NK-92 (cell line): ENCODE measurements around the gene PALM3.
A peak's percentile ranks its signal among the peaks of the same experiment; 100 is the strongest.

Experiments used
- DNase-seq: peaks from one replicate; lab custom pipeline; 2025; ENCODE audit not compliant: unreplicated experiment; lab: John Stamatoyannopoulos, UW

PALM3 gene

GRCh38 chr19:14089662-14090508, 28.0 kb upstream of the PALM3 start:
- no peak for DNase-seq

- DNase-seq: no peak
Measured at GRCh38 chr19:14089412-14089661, 27.5 kb upstream of the PALM3 start.

- no peak for DNase-seq
Measured at GRCh38 chr19:14088634-14089411, 26.9 kb upstream of the PALM3 start.

GRCh38 chr19:14086098-14086497, 24.2 kb upstream of the PALM3 start:
- DNase-seq: no peak

- no peak for DNase-seq
Measured at GRCh38 chr19:14085309-14085995, 23.6 kb upstream of the PALM3 start, which contains the start of gene C19orf67. C19orf67 (minus strand) TSS chr19:14085783; CDS start chr19:14085627, 156 bp downstream.

- DNase-seq: no peak
Measured at GRCh38 chr19:14082675-14082960, 20.7 kb upstream of the PALM3 start.

GRCh38 chr19:14081797-14082674, 20.2 kb upstream of the PALM3 start:
- no peak for DNase-seq

GRCh38 chr19:14080887-14081796, 19.3 kb upstream of the PALM3 start:
- peak; percentile 95 for DNase-seq

- DNase-seq: no peak
Measured at GRCh38 chr19:14078411-14078810, 16.5 kb upstream of the PALM3 start.

GRCh38 chr19:14073925-14074838, 12.3 kb upstream of the PALM3 start:
- DNase-seq: no peak

GRCh38 chr19:14073261-14073924, 11.5 kb upstream of the PALM3 start:
- no peak for DNase-seq

- no peak for DNase-seq
Measured at GRCh38 chr19:14072535-14073260, 10.8 kb upstream of the PALM3 start, which contains the start of gene MISP3. MISP3 (plus strand) TSS chr19:14072786; CDS start chr19:14073310, 524 bp downstream.

GRCh38 chr19:14070268-14071050, 8.6 kb upstream of the PALM3 start:
- no peak for DNase-seq

- no peak for DNase-seq
Measured at GRCh38 chr19:14066134-14066533, 4.3 kb upstream of the PALM3 start.

- DNase-seq: no peak
Measured at GRCh38 chr19:14063105-14063504, 1.2 kb upstream of the PALM3 start.

GRCh38 chr19:14062558-14062855, 631 bp upstream of the PALM3 start:
- no peak for DNase-seq

GRCh38 chr19:14061081-14061749, 661 bp downstream of the PALM3 start:
- no peak for DNase-seq
